MM.1S (cell line): ENCODE data around the gene ALDH3A1.

Source experiments
- EZH2 ChIP-seq: fragments of 300-600 bp; sonication (generic); optimal IDR thresholded peaks from 2 replicates; pipeline ENCODE3; 2017; ENCODE audit warnings: low read depth, mild to moderate bottlenecking, antibody characterized with exemption, low read length, mixed read lengths
- EZH2phosphoT487 ChIP-seq: fragments of 300-600 bp; sonication (generic); IDR thresholded peaks from 2 replicates; pipeline ENCODE4 v1.6.1; 2018; ENCODE audit warnings: antibody characterized with exemption, low read length
- TF ChIP-seq, protein P1 (sequence below): fragments of 300-600 bp; sonication (generic); IDR thresholded peaks from 2 replicates; pipeline ENCODE4 v1.5.1; 2016; ENCODE audit warnings: antibody characterized with exemption, low read length, mixed read lengths

DNA sequence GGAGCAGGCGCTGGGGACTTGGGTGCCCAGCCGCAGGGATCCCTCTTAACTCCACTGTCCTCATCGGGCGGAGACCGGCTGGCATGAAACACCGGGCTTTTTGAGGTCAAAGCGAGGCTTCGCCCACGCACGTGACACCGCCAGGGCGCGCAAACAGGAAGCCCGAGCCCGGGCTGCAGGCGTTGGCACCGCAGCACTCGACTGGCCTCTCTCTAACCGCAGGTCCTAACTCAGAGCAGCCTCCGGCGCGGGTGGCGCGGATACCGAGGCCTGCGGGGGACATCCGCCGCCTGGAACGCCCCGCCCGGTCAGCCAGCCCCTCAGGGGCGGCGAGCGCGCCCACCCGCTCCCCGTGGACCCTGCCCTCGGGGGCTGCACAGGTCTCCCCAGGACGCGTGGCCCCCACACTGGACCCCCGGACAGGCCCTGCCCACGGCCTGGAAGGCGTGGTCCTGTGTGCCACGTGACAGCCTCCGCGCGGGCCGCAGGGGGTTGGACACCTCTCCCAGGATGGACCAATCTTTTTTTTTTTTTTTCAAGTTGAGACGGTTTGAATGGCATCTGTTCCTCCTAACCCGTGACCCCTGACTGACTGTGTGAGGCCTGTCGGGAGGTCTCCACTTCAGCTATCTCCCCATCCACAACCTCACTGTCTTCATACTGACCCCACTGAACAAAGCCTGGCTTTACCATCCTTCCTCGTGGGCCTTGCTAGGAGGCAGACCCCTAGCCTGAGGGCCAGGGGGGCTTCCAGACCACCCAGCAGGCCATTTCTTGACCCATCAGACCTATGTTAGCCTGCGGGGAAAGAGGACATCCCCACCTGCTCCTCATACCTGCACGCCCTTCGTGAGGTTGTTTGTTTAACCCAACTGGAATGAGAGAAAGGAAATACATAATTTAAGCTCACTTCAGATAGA lies 23.3 kb downstream of the ALDH3A1 start:
- TF ChIP-seq, protein P1, sequence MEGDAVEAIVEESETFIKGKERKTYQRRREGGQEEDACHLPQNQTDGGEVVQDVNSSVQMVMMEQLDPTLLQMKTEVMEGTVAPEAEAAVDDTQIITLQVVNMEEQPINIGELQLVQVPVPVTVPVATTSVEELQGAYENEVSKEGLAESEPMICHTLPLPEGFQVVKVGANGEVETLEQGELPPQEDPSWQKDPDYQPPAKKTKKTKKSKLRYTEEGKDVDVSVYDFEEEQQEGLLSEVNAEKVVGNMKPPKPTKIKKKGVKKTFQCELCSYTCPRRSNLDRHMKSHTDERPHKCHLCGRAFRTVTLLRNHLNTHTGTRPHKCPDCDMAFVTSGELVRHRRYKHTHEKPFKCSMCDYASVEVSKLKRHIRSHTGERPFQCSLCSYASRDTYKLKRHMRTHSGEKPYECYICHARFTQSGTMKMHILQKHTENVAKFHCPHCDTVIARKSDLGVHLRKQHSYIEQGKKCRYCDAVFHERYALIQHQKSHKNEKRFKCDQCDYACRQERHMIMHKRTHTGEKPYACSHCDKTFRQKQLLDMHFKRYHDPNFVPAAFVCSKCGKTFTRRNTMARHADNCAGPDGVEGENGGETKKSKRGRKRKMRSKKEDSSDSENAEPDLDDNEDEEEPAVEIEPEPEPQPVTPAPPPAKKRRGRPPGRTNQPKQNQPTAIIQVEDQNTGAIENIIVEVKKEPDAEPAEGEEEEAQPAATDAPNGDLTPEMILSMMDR = no peak
- no peak for TF ChIP-seq EZH2phosphoT487
- TF ChIP-seq EZH2 = no peak
